NCI-H146 treated with DMSO at 0.1 percent for 48 hours (cell line): ENCODE results near the gene ADAMTS17.

ENCODE experiments used
- DNase-seq: peaks from one replicate; lab custom pipeline; 2025; ENCODE audit not compliant: unreplicated experiment; lab: John Stamatoyannopoulos, UW

The ADAMTS17 gene

DNA sequence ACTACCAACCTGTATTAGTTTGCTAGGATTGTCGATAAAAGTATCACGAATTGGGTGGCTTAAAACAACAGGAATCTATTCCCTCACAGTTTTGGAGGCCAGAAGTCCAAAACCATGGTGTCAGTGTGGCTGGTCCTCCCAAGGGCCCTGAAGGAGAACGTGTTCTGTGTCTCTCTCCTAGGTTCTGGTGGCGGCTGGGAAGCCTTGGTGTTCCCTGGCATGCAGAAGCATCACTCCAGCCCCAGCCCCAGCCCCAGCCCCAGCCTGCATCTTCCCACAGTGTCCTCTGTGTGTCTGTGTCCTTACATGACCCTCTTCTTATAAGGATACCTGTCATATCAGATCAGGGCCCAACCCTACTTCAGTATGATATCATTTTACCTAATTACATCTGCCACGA, 336.1 kb downstream of the ADAMTS17 start:
- no peak for DNase-seq

DNA sequence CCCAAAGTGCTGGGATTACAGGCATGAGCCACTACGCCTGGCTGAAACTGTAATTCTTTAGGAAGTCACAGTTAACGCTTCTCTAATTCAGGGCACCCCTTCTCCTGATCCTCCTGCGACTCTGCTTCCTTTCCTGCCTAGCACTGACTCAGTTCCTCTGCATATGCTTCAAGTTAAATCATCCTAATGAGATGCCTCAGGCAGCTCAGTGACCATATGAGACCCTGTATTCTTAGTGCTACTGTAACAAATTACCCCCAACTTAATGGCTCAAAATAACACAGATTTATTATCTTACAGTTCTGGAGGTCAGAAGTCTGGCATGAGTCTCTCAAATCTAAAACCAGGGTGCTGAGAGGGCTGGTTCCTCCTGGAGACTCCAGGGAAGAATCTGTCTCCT, 336.8 kb downstream of the ADAMTS17 start:
- no peak for DNase-seq

DNA sequence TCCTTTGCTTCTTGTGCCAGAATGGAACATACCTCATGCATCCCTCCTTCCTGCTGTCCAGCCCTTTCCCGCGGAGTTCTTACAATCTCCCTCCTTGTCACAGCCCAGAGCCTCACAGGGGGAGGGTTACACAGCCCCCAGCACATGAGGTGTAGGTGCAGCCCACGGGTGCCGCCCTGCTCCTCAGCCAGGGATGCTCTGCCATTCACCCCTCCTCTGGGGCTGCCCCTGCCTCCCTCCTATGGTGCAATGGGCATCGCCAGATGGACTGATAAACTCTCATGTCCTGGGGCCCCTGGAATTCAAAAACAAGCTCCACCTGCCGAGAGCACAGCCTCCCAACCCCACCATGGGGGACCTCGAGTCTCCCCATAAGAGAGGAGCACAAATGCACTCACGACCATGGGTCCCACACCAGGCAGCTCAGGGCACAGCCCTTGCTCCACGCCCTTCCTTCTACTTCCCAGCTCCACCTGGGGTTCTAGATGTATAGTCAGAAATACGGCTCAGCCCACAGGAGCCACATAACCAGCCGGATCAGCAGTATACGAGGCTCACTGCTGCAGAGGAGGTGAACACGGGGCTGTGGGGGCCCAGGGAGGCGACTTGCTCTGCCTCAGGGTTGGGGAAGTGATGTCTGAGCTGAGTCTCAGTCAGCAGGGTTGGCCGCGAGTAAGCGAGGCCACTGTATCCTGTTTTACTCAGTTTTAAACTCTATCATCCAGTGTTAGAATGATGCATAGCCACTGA, 338.8 kb downstream of the ADAMTS17 start:
- DNase-seq, result no peak

DNA sequence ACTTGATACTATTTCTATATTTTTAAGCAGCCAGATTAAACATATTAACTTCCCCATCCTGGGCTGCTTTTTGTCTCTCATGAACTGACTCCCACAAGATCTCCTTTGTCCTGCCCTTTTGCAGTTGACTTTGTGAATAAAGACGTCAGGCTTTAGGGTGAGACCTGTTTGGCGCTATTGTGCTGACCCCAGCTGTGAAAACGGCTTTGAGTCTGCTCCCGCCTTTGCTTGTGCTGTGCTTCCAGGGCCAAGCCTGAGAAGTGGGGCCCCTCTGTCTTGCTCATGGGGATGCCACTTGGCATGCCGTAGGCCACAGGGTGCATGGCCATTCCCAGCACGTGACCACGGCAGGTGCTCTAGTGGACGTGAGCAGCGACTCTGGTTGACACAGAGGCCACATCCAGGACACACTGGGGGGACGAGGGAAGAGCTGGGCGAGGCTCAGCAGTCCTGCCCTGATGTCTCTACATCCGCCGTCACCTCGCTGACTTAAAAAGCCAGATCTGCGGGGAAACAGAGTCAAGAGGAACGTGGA, 339.6 kb downstream of the ADAMTS17 start:
- no peak for DNase-seq

DNA sequence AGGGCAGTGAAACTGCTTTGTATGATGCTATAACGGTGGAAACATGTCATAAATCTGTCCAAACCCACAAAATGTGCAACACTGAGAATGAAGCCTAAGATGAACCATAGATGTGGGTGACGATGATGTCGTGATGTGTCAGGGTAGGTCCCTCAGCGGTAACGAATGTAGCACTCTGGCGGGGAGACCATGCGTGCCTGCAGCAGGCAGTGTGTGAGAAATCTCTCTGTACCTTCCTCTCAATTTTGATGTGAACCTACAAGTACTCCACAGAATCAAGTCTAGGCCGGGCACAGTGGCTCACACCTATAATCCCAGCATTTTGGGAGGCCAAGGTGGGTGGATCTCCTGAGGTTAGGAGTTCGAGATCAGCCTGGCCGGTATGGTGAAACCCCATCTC, 340.4 kb downstream of the ADAMTS17 start:
- no peak for DNase-seq

DNA sequence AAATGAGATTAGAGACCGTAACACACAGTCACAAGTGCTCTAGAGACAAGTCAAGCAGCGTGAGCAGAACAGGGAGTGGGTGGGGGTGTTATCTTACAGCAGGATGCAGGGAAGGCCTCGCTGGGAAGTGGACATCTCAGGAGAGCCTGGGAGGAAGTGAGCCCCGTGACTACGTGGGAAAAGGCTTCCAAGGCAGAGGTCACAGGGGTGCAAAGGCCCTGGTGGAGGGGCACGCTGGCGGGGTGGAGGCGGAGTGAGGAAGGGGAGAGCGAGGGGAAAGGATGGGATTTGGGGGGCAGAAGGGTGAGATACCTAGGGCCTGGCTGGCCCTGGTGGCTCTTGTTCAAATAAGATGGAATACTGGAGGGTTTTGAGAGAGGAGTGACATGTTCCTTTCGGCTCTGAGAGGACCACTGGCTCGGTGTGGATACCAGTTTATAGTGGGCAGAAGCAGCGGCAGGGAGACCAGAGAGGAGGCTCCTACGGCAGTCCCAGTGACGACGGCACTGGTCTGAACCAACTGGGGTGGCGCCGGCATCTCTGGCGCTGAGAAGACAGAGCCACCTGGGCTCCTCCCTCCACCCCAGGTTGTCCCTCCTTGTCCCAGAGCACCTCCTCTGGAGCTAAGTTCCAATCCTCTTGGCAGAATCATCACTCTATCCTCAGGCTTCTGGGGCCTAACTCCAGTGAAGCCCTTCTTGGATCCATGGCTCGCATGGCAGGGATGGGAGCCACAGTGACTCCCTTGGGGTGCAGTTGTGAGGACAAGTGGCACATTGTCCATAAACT, 342.3 kb downstream of the ADAMTS17 start:
- no peak for DNase-seq

DNA sequence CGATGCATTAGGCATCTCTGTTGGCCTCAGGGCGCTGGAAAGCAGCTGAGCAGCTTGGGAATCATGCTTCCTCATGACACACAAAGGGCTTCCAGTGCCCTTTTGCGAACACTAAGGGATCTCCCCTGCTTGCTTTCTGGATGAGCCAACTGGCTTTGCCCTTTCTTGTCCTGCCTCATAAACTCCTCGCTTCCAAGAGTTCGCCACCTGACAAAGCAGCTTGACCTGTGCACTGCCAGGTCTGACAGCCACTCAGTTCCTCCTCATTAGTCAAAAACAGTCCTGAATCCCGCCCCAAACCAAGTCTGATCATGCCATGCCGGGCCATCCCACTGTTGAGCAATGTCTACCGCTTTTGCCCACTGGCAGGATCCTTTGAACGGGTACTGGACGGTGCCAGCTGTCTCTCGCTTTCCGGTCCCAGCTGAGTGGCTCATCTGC, 343.1 kb downstream of the ADAMTS17 start:
- DNase-seq, result no peak

DNA sequence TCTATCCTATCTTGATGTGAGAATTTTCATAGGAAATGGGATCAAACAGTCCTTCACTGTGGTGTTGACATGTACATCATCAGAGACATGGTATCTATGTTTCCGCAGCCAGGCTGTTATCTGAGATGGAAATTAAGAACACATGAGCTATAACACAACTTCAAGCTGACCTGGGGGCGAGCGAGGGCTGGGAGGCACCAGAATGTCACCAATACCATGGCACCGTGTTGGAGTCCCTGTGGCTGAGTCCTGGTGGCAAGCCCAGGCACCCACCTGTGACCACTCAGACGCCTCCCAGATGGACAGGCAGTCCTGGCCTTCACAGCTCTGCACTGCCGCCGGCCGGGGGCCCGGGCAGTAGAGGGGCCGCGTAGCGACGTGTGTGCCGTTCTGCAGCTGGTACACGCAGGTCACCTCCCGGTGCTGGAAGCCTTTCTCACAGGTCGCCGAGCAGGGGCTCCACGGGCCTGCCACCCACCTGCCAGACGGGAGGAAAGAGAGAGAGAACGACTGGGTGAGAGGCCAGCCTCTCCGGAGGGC, 344.6 kb downstream of the ADAMTS17 start:
- DNase-seq, result no peak

DNA sequence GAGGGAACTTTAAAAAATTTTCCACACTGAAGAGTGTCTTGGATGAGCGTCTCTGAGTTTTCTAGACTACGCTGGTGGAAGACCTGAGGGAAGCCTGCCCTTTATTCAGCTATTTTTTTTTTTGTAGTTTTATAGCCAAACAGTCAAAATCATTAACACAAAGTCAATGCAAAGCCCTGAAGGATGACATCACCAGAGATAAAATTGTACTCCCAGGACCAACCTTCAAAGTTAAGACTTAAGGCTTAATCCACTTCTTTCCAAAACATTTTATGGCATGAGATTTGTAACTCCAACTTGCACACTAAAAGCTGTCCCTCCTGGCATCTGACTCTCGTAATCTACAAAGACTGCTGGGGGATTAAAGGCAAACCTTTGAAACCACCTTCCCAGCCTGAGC, 345.1 kb downstream of the ADAMTS17 start:
- DNase-seq, result no peak

DNA sequence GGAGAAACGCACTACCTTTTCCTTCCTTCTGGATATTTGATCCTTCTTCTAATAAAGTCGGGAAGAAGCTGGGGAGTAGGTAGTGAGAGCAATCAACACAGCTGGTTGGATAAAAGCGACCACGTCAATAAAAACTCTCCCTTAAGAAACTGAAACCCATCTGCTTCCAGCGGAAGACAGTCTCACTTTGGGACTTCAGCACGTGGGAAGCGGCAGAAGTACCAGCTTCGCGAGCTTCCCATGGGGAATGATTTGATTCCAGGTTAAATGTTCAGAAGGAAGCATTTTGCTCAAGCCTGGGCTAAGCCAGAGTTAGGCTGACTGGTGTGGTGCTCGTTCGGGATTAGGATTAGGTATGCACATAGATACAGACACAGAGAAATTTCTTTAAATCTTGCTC, 346.2 kb downstream of the ADAMTS17 start:
- no peak for DNase-seq

DNA sequence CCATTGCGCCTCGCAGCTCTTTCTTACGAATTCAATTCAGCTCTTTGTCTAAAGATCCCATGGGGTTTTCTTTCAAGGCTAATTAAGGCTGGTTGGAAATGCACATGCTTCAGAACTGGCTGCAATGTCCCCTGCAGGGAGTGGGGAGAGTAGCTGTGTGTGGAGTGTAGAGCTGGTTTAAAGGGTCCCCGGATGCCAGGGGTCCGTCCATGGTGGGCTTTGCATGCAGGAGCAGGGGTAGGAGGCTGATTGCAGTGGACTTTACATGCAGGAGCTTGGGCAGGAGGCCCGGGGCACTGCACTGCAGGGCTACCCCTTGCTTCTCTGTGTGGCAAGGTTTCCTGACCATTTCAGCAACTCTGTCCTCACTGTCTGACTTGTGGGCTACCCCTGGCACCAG, 346.9 kb downstream of the ADAMTS17 start:
- DNase-seq, result peak; percentile 4

DNA sequence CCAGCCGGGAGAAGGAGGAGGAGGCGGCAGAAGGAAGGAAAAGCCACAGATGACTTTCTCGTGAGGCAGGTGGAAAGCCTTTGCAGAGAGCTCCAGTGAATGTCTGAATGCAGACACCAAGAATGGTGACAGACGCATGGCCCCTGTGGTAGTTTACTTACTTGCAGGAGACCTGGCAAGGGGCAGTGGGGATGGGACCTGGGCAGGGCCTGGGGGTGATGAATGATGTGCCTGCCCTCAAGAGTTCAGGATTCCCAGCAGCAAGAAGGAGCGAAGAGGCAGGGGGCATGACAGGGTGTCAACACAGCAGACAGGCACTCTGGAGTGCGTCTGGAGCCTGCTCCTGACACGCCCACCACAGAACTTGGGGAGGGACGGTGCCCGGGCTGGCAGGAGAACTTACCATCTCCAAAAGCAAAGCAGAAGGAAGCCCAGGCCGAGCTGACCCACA, 348.1 kb downstream of the ADAMTS17 start:
- DNase-seq, result no peak

DNA sequence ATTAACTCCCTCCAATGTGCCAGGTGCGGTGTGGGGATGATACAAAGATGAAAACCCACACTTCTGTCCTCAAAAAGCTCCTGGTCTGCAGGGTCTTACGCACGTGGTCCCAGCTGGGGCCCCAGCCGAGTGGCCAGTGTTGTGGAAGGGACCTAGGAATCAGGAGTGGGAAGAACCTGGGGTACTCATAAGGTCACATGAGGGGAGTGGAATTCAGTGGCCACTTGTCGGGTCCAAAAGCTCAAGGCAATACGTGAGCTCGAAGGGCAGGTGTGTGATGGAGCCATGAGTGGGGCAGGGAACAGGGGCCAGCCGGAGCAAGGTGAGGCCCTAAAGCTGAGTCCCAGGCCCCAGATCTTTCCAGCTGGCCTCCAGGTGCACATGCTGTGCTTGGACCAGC, 348.5 kb downstream of the ADAMTS17 start:
- DNase-seq, result no peak

DNA sequence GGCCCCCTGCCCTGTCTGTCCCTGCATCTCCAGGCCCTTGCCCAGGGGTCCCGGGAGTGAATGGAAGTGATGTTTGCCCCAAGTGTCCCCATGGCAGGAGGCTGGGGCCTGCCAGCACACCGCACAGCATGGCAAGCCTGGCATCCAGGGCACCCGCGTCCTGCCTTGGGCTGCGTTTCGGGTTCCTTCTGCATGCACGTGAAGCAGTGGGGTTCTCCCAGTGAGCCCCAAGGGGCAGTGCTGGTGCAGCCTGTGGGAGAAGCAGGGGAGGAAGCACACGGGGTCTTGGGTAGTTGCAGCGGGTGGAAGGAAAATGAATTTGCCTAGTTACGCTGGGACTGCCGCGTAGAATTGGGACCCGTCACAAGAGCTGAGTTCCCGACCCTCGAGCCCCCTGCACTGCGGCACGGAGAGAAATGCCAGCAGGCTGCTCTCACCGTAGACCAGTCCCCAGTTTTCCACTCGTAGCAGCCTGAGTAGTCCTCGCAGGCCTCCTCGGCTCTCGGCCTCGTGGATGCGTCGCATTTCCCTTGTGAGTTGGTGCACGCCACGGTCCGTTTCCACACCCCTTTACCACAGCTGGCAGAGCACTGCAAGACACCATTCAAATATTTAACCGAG, 349.1 kb downstream of the ADAMTS17 start:
- DNase-seq, result no peak

DNA sequence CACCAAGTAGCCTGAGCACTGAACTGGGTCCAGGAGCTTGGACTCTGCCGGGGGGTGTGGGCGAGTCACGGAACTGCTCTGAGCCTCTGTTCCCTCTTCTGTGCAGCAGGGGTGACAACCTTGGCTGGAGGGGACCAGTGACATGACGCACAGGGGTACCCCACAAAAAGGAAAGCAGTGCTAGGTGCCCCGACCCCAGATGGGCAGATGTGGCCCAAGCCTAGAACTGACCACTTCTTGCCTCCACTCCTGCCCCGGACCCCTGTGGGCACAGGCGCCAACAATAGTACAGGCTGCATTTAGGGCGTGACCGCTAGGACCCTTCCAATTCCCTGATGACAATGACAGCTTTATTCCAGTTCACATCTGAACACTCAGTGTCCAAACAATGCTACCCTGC, 352.7 kb downstream of the ADAMTS17 start:
- DNase-seq, result no peak

DNA sequence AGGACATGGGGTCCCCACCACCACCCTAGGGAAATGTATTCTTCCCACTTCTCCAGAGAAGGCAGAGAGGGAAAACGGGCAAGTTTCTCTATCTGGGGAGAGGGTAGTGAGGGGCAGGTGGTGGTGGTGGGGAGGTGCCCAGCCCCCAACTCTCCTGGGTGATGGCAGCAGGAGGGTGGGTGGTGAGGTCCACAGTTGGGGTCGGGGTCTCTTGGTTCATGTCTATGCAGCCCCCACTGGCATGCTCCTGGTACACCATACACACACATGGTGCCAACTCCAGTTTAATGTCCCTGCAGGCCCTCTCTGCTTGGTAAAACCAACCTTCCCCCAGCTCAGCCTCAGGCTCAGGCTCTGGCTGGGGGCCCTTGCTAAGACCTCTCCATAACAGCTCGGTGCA, 354.1 kb downstream of the ADAMTS17 start:
- no peak for DNase-seq

DNA sequence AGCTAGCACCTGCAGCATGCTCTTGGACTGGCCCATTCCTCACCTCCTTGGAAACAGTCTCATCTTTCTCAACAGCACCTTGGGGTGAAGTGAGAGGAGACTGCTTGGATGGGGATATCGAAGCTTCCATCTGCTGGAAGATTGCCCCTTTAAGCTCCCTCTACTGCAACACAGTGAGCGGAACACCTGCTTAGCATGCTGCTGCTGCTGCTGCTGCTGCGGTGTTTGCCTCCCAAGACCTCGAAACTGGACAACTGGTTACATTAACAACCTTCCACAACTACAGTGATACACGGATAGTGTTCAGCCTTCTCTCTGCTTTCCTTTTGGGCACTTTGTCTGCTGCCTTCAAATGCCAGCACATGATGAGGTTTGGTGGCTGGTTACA, 354.7 kb downstream of the ADAMTS17 start:
- no peak for DNase-seq

DNA sequence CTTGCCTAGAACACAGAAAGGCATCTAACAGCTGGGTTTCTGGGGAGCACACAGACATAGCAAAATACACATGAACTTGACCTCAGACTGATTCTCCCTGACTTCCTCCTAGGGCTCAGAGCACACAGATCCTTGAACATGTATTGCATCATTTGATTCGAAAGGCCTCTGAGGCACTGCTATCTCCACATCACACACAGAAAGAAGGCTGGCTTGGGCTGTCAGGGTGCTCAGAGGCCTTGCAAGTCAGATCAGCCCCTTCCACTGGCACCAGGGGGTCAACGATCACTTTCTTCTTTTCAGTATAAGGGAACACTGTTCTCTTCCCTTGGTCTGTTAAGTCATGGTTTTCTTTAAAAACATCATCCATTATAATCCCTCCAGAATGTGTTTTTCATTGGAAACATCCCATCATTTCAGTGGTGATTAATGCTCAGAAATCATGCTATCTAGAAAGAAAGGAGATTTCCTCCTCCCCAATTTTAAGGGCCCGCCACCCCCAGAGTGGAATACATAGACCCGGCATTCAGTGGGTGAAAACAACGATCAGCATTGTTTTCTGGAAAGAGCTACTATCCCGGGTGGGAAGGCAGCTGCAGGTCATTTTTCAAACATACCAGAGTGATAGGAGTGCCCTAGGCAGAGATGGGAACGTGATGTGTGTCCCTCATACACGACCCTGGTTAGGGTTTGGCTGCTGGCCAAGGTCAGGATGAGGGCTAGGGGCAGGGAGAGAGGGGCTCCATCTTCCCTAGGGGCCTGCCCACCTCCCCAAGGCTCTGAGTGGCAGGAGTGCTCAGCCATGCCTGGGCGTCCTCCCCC, 355.3 kb downstream of the ADAMTS17 start:
- no peak for DNase-seq

DNA sequence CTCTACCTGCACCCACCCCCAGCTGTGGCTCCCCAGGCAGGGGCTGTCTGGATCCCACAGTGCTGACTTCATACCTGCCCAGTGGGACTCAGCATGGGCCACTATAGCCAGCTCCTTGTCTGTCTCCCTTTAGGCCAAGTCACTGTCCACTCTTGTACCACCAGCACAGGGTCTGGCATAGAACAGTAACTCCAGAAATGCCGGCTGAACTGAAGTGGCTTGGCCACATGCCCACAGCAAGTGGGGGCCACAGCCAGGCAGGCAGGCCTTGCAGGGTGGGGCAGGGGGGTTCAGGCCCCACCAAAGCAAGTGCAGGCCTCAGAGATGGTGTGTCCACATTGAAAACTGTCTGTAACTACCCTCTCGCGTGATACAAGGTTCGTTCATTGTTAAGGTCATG, 355.9 kb downstream of the ADAMTS17 start:
- no peak for DNase-seq

DNA sequence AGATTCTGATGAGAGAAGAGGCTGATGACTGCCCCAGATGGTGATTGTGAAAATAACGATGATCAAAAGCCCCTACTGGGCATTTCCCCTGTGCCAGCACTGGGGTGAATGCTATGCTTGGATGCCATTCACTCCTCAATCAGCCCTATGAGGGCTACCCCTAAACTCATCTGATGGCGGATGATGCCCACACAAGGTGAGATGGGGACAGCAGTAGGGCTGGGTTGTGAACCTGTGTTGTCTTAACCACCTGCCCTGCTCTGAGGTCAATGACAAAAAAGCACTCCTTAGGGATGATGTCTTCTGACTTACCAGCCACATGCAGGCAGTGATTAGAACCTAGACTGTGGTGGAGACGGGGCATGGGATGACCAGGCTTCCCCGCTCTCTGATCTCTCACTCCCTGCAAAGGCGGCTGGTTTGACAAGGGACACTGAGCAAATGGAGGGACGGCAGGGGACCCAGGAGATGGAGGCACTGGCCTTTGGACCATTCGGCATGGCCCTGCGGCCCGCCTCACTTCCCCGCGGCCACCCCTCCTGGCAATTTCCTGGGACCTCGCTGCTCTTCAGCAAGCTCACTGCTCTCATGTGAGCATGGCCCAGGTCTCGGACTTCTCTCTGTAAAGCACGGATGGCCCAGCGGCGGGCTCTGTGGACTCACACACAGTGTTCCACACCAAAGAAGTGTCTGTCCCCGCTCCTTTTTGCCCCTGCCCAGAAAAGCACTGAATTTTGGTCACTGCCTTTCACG, 357.1 kb downstream of the ADAMTS17 start:
- no peak for DNase-seq
